Activated T-helper 1 cell treated with Interleukin-2 at 50 U/mL for 16 hours (primary cell): ENCODE measurements around the gene PDXK.

Source experiments
- DNase-seq: peaks from one replicate; pipeline ENCODE4 v3.0.0-alpha.2; 2020; ENCODE audit warnings: low read depth

The PDXK gene

GRCh38 chr21:43741423-43742096 is 22.6 kb downstream of the PDXK start:
- no peak for DNase-seq

- no peak for DNase-seq
Measured at GRCh38 chr21:43743947-43744346, 25.0 kb downstream of the PDXK start.

- no peak for DNase-seq
Measured at GRCh38 chr21:43744725-43745124, 25.8 kb downstream of the PDXK start.

GRCh38 chr21:43745772-43746517 is 27.0 kb downstream of the PDXK start:
- DNase-seq = no peak

- no peak for DNase-seq
Measured at GRCh38 chr21:43748622-43749021, 29.7 kb downstream of the PDXK start.

- DNase-seq = no peak
Measured at GRCh38 chr21:43749651-43750262, 30.8 kb downstream of the PDXK start.

- no peak for DNase-seq
Measured at GRCh38 chr21:43750339-43751033, 31.6 kb downstream of the PDXK start.

GRCh38 chr21:43751955-43752591 is 33.1 kb downstream of the PDXK start:
- DNase-seq = no peak

- no peak for DNase-seq
Measured at GRCh38 chr21:43752758-43753438, 34.0 kb downstream of the PDXK start.

- no peak for DNase-seq
Measured at GRCh38 chr21:43753439-43753799, 34.5 kb downstream of the PDXK start.

- no peak for DNase-seq
Measured at GRCh38 chr21:43754948-43755781, 36.2 kb downstream of the PDXK start.

- DNase-seq = no peak
Measured at GRCh38 chr21:43755820-43756594, 37.1 kb downstream of the PDXK start.

GRCh38 chr21:43757601-43758000 is 38.7 kb downstream of the PDXK start:
- no peak for DNase-seq

- DNase-seq = no peak
Measured at GRCh38 chr21:43758111-43758641, 39.2 kb downstream of the PDXK start.

- no peak for DNase-seq
Measured at GRCh38 chr21:43758811-43759210, 39.9 kb downstream of the PDXK start.

- no peak for DNase-seq
Measured at GRCh38 chr21:43759651-43760050, 40.7 kb downstream of the PDXK start.

- DNase-seq = no peak
Measured at GRCh38 chr21:43760391-43760958, 41.5 kb downstream of the PDXK start.

GRCh38 chr21:43761886-43762285 is 43.0 kb downstream of the PDXK start:
- no peak for DNase-seq
